BJ (cell line): ENCODE results near the gene TCF12. TPM values are rescaled to one million over a fixed set of nuclear protein-coding genes. Genes with fewer than 3 reads are reported as not detected.

Experiments
- CTCF ChIA-PET: fragments of 350-600 bp; formaldehyde crosslinking; extraction: SDS; loops from one replicate; lab custom pipeline; 2021; ENCODE audit warnings: antibody characterized with exemption, inconsistent platforms; lab: Yijun Ruan, JAX
- POLR2A ChIA-PET: fragments of 300-600 bp; sonication (Branson Sonifier 250); formaldehyde crosslinking; extraction: SDS; loops from one replicate; lab custom pipeline; 2021; ENCODE audit warnings: antibody characterized with exemption; lab: Charles Lee
- DNase-seq: peaks from one replicate; pipeline ENCODE4 v3.0.0-alpha.2; 2011; ENCODE audit warnings: low read depth
- H3K27me3 ChIP-seq: 2 replicates; pipeline ENCODE4 v1.6.0; 2011; ENCODE audit warnings: low read length; ENCODE audit not compliant: control insufficient read depth, insufficient read depth
- H3K36me3 ChIP-seq: 2 replicates; pipeline ENCODE4 v1.5.1; 2011; ENCODE audit warnings: low read length; ENCODE audit not compliant: control insufficient read depth, insufficient read depth
- H3K4me3 ChIP-seq: 2 replicates; pipeline ENCODE4 v1.5.1; 2011; ENCODE audit warnings: low read depth, mild to moderate bottlenecking, control low read depth, low read length
- polyA plus RNA-seq: library from polyadenylated mRNA; depleted of rRNA; stranded (reverse); fragments of >200 nt; gene quantifications from 2 replicates; pipeline ENCODE4 v1.2.3, GENCODE V29; 2011
- TF ChIP-seq, protein P1 (sequence below): IDR thresholded peaks from 2 replicates; pipeline ENCODE4 v1.5.1; 2011; ENCODE audit warnings: low read depth, mild to moderate bottlenecking, control low read depth, inconsistent platforms, low read length, moderate library complexity; ENCODE audit not compliant: insufficient read depth

The TCF12 gene
- polyA plus RNA-seq, 1 experiment, result 134 TPM

DNA sequence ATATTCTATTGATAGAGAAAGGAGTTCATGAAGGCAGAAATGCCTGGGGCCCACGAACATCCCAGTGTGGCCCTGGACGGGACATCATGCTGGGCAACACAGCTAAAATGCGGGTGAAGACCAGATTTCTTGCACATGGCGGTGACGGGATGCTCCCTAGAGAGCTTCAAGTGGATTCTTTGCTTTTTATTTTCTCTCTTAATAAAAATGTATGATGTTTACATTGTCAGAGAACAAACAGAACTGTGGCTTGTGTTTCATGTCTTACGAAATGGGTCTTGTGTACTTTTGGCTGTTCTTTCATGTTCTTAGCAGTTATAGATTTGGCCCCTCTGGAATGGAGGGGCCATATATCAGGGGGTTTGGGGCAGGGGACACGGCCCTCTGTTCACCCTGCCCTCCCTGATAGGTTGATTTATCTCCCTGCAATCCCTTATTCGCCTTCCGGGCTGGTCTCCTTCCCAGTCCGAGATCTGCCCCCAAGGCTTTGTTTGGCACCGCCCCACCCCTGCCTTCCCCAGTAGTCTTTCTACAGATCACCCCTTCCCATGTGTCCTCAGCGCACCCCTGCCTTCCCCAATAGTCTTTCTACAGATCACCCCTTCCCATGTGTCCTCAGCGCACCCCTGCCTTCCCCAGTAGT is 389.2 kb downstream of the TCF12 start:
- no peak for DNase-seq
- POLR2A ChIA-PET, result no interaction called here
- no peaks in the 10 kb centered on the region for H3K36me3 ChIP-seq

DNA sequence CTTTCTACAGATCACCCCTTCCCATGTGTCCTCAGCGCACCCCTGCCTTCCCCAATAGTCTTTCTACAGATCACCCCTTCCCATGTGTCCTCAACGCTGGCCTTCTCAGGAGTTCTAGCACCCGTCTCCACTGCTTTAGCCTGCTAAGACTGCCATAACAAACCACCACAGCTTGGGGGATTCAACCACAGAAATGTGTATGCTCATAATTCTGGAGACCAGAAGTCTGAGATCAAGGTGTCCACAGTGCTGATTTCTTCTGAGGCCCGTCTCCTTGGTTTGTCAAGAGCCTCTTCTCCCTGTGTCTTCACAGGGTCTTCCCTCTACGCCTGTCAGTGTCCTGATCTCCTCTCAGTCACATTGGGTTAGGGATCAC is 389.7 kb downstream of the TCF12 start:
- TF ChIP-seq, protein P1, sequence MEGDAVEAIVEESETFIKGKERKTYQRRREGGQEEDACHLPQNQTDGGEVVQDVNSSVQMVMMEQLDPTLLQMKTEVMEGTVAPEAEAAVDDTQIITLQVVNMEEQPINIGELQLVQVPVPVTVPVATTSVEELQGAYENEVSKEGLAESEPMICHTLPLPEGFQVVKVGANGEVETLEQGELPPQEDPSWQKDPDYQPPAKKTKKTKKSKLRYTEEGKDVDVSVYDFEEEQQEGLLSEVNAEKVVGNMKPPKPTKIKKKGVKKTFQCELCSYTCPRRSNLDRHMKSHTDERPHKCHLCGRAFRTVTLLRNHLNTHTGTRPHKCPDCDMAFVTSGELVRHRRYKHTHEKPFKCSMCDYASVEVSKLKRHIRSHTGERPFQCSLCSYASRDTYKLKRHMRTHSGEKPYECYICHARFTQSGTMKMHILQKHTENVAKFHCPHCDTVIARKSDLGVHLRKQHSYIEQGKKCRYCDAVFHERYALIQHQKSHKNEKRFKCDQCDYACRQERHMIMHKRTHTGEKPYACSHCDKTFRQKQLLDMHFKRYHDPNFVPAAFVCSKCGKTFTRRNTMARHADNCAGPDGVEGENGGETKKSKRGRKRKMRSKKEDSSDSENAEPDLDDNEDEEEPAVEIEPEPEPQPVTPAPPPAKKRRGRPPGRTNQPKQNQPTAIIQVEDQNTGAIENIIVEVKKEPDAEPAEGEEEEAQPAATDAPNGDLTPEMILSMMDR, result no peak
- no peak for DNase-seq
- POLR2A ChIA-PET, result no interaction called here
- CTCF ChIA-PET, result interaction anchor here (0.7 to 4.7 kb wide), 3 partner anchors 33 to 818 kb away, joined by 3 to 99 read pairs (median 16); no protein-coding TSS in a partner anchor
- no peaks in the 10 kb centered on the region for H3K27me3 ChIP-seq
- no peaks in the 10 kb centered on the region for H3K36me3 ChIP-seq
- H3K4me3 ChIP-seq, result no peak overlapping the region

More for the DNA sequence above, 389.2 kb downstream of the TCF12 start:
- Histone ChIP-seq H3K27me3 (no peaks in the 10 kb centered on the region), H3K4me3 (no peak overlapping the region)
- CTCF ChIA-PET, result interaction anchor here (0.6 to 4.7 kb wide), 23 partner anchors 11 to 817 kb away, joined by 3 to 99 read pairs (median 6); no protein-coding TSS in a partner anchor
- TF ChIP-seq, protein P1, result no peak

DNA sequence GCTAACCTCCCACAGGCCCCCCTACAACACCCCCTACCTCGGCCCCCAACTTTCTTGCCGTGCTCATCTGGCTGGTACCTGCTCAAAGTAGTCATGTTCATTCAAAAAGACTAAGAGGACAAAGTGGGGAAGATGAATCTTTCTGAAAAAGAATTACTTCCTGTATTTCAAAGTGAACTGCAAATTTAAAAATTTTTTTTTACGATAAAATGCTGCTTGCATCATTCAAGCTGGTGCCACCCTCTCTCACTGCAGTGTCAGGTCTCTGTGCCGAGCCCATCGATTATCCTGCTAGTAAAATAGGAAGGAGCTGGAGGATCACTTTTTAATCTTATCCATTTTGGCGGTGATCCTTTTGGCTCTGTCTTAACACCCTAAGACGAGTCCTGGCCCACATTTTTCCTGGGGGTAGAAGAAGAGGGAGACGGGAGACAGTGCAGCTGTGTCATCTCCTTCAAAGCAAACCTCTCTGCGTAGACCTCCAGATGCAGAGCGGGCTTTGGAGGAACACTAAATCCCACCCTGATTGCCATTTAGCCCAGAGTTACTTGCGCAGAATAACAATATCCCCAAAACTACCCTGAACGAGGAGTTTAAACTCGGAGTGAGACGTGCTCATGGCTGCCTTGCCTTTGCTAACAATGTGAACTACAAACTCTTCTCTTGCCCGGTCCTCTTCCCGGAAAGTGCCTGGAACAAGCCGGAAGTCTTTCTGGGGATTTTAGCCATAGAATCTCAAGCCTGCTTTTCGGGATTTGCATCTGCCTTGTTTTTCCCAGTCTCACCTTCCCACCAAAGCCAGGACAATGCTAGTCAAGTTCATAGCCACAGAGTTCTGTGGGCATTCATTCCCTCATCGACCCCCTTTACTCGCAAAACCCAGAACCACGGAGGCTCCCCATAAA is 391.7 kb downstream of the TCF12 start:
- POLR2A ChIA-PET, result no interaction called here
- H3K4me3 ChIP-seq, result no peak overlapping the region
- TF ChIP-seq, protein P1, result no peak
- no peaks in the 10 kb centered on the region for H3K36me3 ChIP-seq
- DNase-seq, result no peak
- no peaks in the 10 kb centered on the region for H3K27me3 ChIP-seq
- CTCF ChIA-PET, result interaction anchor here (0.6 to 1.3 kb wide), 5 partner anchors 15 to 366 kb away, joined by 3 to 5 read pairs (median 4); no protein-coding TSS in a partner anchor

DNA sequence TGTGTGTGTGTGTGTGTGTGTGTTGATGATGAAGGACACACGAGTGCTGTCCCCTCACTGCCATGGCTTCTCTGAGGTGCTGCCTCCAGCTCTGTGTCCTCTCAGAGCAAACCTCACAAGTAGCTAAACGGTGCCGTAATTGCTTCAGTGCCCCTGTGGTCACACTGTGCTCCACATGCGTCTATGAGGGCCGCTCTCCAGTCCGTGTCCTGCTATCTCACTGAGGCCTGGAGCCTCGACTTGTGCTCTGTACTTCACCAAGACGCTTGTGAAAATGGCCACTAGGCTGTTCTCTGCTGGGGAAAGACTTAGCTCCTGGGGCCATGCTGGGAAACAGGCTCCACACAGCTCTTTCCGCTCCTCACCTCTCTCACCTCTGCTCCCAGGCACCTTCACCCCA is 392.4 kb downstream of the TCF12 start:
- no peak for DNase-seq
- ChIA-PET CTCF (interaction anchor here (0.9 to 2.7 kb wide), 3 partner anchors 14 to 820 kb away, joined by 4 to 11 read pairs (median 4); no protein-coding TSS in a partner anchor), POLR2A (interaction anchor here (0.6 kb wide), 1 partner anchor 13 kb away, joined by 7 read pairs; no protein-coding TSS in a partner anchor)
- H3K27me3 ChIP-seq, result no peaks in the 10 kb centered on the region
- TF ChIP-seq, protein P1, result no peak
- no peaks in the 10 kb centered on the region for H3K36me3 ChIP-seq
- no peak overlapping the region for H3K4me3 ChIP-seq

DNA sequence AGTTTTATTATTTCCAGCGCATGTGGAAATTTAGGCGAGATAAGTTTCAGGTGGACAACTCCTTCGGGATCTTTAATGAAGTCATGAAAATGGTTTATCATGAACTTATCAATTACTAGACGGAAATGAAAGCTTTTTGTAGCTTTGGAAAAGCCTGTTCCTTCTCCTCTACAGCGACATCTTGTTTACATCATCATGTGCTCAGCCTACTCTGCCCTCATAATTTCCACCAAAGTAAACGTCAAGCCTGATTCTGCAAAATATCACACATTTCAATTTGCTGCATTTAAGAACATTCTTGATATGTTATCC is 393.5 kb downstream of the TCF12 start:
- DNase-seq, result no peak
- POLR2A ChIA-PET, result no interaction called here
- H3K36me3 ChIP-seq, result no peaks in the 10 kb centered on the region
- H3K27me3 ChIP-seq, result no peaks in the 10 kb centered on the region
- TF ChIP-seq, protein P1, result no peak
- CTCF ChIA-PET, result interaction anchor here (1.1 to 2.7 kb wide), 2 partner anchors 165 to 821 kb away, joined by 4 to 11 read pairs; no protein-coding TSS in a partner anchor
- no peak overlapping the region for H3K4me3 ChIP-seq
